ENCODE measurements around the gene FBN2. TPM values are rescaled to one million over a fixed set of nuclear protein-coding genes. Genes with fewer than 3 reads are reported as not detected.

Gene FBN2
- total and polyA plus RNA-seq, 11 donors: 7.4 to 28.0 (median 9.7) TPM

- intact Hi-C loops (cut with DNase I): no loop called here
- WGBS, 4 donors: 92 to 96% (median 93%) methylated on average over 3 of the region's 3 CpGs
- DNase-seq: no peak
- Histone ChIP-seq H3K4me3 (no peak overlapping the region), H3K27ac (no peak overlapping the region), H3K4me1 (peaks cover 0 to under 1% (median 0%) of the 10 kb centered on the region in 12 donors), H3K27me3 (no peaks in the 10 kb centered on the region), H3K36me3 (no peaks in the 10 kb centered on the region), H3K9me3 (peaks cover 0 to 2% (median 0%) of the 10 kb centered on the region in 12 donors)
- no peak for TF ChIP-seq CTCF (IDR thresholded peaks at IDR 0.05)
- no peak for TF ChIP-seq POLR2A (IDR thresholded peaks at IDR 0.05)
- no peak for ATAC-seq
Observed at GRCh38 chr5:128483738-128484137, 54.3 kb downstream of the FBN2 start.

GRCh38 chr5:128480906-128481633, 57.0 kb downstream of the FBN2 start:
- ATAC-seq (no peak), DNase-seq (no peak)
- Histone ChIP-seq H3K27me3 (no peaks in the 10 kb centered on the region), H3K4me1 (peaks cover 0 to 8% (median 2%) of the 10 kb centered on the region in 12 donors), H3K4me3 (no peak overlapping the region), H3K36me3 (no peaks in the 10 kb centered on the region), H3K27ac (no peak overlapping the region), H3K9me3 (peaks cover 0 to 2% (median 0%) of the 10 kb centered on the region in 12 donors)
- 75 to 78% (median 77%) methylated on average over 5 of the region's 5 CpGs for WGBS, 4 donors
- TF ChIP-seq CTCF (IDR thresholded peaks at IDR 0.05): no peak
- intact Hi-C loops (cut with DNase I): no loop called here

- H3K36me3 ChIP-seq: no peaks in the 10 kb centered on the region
- H3K27me3 ChIP-seq: no peaks in the 10 kb centered on the region
- peaks cover 0 to 10% (median 3%) of the 10 kb centered on the region in 12 donors for H3K4me1 ChIP-seq
- DNase-seq (no peak), ATAC-seq (no peak)
- intact Hi-C loops (cut with DNase I): no loop called here
- H3K27ac ChIP-seq: no peak overlapping the region
- TF ChIP-seq POLR2A (IDR thresholded peaks at IDR 0.05) (no peak), CTCF (IDR thresholded peaks at IDR 0.05) (no peak)
- WGBS, 4 donors: 87 to 94% (median 90%) methylated on average over 1 of the region's 1 CpG
- no peak overlapping the region for H3K4me3 ChIP-seq
- H3K9me3 ChIP-seq: peaks cover 0 to 2% (median 0%) of the 10 kb centered on the region in 12 donors
Observed at GRCh38 chr5:128480158-128480557, 57.9 kb downstream of the FBN2 start.

GRCh38 chr5:128478386-128479368, 59.4 kb downstream of the FBN2 start:
- intact Hi-C loops (cut with DNase I): no loop called here
- no peak overlapping the region for H3K4me3 ChIP-seq
- H3K4me1 ChIP-seq: peaks cover 0 to 10% (median 3%) of the 10 kb centered on the region in 12 donors
- peak overlapping the region in 9 of 12 donors; percentile 17 to 64 (median 40) for H3K27ac ChIP-seq
- ATAC-seq: no peak
- DNase-seq: no peak
- TF ChIP-seq POLR2A (IDR thresholded peaks at IDR 0.05) (no peak), CTCF (IDR thresholded peaks at IDR 0.05) (no peak)
- H3K9me3 ChIP-seq: peaks cover 0 to 2% (median 0%) of the 10 kb centered on the region in 12 donors
- no peaks in the 10 kb centered on the region for H3K27me3 ChIP-seq
- WGBS, 4 donors: 71 to 76% (median 75%) methylated on average over 6 of the region's 6 CpGs
- no peaks in the 10 kb centered on the region for H3K36me3 ChIP-seq

Measured in heart left ventricle (tissue), 16 donors.